GM18909 (cell line): ENCODE measurements around the gene DPAGT1.
"Not testable (repeated sequence)": the region's sequence is repeated elsewhere in the genome, so short reads cannot be mapped to it uniquely, and the experiment has no call there.

Experiments
- ATAC-seq: cut with Tn5 transposase; IDR thresholded peaks from one replicate; pipeline ENCODE4 v1.9.1; 2021; ENCODE audit warnings: mild to moderate bottlenecking; ENCODE audit not compliant: unreplicated experiment, poor library complexity

The DPAGT1 gene

GRCh38 chr11:119101759-119102423 lies at the start of gene DPAGT1:
DPAGT1 (minus strand) TSS chr11:119101853; CDS start chr11:119101655, 198 bp downstream.
- ATAC-seq, result peak; percentile 79

DNA sequence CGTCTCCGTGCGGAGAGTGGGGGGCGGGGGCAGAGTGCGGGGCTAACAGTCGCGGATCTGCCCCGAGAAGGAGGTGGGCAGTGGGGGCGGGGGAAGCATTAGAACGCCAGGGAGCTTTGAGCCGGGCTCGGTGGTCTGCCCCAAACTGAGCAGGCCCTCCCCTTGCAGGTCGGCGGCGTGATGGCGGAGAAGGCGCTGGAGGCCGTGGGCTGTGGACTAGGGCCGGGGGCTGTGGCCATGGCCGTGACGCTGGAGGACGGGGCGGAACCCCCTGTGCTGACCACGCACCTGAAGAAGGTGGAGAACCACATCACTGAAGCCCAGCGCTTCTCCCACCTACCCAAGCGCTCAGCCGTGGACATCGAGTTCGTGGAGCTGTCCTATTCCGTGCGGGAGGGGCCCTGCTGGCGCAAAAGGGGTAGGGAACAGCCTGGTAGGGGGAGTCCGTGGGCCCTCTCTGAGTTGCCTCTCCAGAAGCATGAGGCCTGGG lies 48.2 kb upstream of the DPAGT1 start:
- no peak for ATAC-seq

- no peak for ATAC-seq
Measured at GRCh38 chr11:119149018-119149785, 47.5 kb upstream of the DPAGT1 start, which contains the start of gene ABCG4. ABCG4 (plus strand) TSS chr11:119149052; CDS start chr11:119149966, 914 bp downstream.

DNA sequence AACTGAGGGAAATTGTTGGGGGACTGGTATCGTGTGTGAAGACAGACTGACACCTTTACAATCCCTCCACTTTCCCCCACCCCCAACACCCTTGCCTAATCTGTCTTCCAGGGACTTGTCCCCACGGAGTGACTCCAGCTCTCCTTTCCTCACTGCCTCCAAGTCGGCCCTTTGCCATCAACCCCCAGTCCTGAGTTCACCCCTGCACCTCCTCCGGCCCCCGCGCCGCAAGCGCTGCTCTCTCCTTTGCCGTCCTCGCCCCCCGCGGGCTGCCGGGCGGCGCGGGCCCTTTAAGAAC lies 47.0 kb upstream of the DPAGT1 start:
- no peak for ATAC-seq

DNA sequence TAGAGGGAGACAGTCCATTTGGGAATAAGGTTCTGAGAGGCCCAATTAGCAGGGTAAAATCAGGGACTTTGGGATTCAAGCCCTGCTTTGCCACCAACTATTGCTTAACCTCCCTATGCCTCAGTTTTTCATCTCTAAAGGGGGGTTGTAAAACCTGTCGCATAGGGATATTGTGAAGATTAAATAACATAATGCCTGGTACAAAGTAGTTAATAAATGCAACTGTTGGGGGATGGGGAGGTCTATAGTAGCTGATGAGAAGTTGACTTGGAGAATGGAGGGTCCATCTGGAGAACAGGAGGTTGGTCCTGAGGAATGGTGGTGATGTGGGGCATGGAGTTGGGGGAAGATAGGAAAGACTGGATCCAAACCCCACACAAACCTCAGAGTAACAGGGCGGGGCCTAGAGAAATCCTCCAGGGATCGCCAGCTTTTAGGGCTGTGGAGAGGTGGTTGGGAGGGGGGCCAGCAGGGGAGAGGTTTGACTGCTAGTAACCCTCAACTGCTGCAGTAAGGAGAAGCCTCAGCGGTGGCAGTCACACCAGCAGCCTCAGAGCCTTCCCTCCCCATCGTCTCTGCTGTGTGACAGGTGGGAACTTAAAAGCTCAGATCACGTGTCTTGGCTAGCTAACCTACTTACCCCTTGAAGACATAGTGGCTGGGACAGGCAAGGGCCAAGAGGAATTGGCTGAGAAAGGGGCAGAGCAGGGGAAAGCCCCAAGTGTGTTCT lies 46.1 kb upstream of the DPAGT1 start:
- no peak for ATAC-seq

DNA sequence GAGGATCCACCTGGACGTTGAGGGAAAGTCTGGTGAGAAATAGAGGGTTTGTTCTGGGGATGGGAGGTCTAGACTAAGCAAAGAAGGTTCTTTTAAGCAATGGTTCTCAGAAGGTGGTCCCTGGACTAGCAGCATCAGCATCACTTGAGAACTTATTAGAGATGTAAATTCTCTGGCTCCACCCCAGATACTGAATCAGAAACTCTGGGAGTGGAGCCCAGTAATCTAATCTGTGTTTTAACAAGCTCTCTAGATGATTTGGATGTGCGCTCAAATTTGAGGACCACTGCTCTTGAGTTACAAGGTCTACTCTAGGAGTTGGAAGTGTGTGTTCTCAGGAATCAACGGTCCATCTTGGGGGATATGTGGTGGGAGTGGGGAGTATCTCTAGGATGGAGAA lies 43.9 kb upstream of the DPAGT1 start:
- no peak for ATAC-seq

DNA sequence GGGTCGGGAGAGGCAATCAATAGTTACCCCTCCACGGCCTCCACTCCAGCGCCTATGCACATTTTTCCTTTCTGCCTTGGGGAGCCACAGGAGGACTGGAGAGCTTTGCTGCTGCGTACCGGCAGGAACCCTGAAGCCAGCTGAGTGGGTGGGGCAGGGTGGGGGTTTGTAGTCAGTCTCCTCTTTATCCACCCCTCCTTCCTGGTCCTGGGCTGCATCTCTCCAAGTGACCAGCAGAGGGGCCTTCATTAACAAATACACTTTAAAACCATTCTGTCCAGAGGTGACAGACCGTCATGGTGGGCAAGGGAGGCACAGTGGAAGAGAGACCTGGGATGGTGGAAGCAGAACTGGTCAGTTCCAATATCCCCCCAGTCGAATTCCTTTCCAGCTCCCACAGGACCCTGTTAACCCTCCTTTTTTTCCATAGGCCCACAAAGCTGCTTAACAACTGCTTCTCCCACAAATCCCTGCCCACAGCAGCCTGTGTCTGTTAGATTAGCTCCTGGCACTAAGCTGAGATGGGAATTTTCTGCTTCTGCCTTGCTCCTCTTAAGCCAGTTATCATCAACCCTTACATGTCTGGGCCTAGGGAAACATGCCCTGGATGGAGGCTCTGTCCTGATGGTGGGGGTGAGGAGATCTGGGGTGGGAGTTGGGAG lies 43.3 kb upstream of the DPAGT1 start:
- peak; percentile 64 for ATAC-seq

DNA sequence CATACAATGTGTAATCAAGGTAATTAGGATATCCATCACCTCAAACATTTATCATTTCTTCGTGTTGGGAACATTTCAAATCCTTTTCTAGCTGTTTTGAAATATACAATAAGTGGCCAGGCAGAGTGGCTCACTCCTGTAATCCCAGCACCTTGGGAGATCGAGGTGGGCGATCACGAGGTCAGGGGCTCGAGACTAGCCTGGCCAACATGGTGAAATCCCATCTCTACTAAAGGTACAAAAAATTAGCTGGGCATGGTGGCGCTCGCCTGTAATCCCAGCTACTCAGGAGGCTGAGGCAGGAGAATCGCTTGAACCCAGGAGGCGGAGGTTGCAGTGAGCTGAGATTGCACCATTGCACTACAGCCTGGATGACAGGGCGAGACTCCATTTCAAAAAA lies 37.6 kb upstream of the DPAGT1 start:
- not testable (repeated sequence) for ATAC-seq

GRCh38 chr11:119134389-119134978 lies 32.8 kb upstream of the DPAGT1 start:
- no peak for ATAC-seq

DNA sequence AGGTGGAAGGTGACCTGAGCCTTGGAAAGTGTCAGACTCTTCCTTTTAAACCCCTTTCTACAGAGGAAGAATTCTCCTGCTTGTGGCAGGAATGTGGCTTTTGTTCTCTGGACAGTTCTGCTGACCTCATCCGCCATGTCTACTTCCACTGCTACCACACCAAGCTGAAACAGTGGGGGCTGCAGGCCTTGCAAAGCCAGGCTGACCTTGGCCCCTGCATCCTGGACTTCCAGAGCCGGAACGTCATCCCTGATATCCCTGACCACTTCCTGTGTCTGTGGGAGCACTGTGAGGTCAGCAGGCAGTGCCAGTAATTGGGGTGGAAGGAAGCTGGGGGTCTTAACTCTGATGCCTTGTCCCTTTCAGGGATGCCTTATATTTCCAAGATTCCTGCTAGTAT lies 29.0 kb upstream of the DPAGT1 start:
- no peak for ATAC-seq

DNA sequence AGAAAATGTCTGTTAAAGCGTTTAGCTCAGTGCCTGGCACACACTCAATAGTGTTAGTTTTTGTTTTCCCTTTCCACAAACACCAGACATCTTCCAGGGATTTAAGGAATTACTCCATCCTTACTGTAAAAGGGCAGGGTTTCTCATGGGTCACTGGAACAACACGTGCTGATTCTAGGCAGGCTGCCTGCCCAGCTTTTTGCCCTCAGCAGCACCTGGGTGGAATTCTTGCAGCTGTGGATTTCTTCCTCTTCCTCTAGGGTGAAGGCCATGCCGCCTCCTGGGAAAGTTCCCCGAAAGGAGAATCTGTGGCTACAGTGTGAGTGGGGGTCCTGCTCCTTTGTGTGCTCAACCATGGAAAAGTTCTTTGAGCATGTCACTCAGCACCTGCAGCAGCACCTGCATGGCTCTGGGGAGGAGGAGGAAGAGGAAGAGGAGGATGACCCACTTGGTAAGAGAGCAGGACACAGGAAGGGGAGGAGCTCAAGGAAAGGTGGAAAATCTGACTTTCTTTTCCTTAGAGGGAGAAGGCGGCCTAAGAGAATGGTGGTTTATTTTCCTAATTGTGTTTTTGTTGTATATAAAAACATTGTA lies 25.1 kb upstream of the DPAGT1 start:
- no peak for ATAC-seq

- ATAC-seq, result no peak
Measured at GRCh38 chr11:119125821-119126220, 24.2 kb upstream of the DPAGT1 start.

- ATAC-seq, result no peak
Measured at GRCh38 chr11:119121811-119122124, 20.1 kb upstream of the DPAGT1 start.

- ATAC-seq, result peak; percentile 97
Measured at GRCh38 chr11:119121008-119121810, 19.6 kb upstream of the DPAGT1 start, which contains the start of gene HINFP. HINFP (plus strand) TSS chr11:119121580; CDS start chr11:119126945, 5,365 bp downstream.

DNA sequence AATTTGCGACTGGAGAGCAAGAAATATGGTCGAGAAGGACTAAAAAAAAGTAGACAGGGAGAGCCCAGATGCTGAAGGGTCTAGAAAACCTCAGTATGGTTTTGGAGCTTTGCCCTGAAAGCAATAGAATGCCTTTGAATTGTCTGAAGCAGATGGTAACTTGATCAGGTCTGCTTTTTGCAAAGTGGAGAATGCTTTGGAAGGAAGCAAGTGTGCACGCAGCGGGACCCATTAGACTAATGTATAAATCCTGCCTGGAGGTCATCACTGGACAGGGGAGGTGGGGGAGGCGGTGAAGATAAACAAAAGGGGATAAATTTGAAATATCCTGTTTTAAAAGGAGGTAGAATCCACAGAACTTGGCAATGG lies 19.0 kb upstream of the DPAGT1 start:
- no peak for ATAC-seq

DNA sequence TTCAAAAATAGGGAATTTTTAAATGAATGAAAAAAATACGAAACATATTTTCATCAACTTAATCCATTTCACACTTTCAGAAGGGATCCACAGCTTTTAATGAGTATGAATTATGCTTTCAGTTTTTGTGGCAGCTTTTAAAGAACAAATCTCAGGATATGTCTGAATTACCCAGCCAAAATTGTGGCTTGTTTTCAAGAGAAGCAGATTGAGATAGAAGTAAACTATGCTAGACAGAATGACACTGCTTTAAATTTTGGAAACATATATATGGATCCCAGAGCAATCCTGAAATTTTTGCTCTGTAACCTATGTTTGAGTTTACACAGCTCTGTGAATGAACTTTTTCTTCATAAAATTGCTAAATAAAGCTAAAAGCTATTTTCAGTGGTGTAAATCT lies 17.3 kb upstream of the DPAGT1 start:
- no peak for ATAC-seq

GRCh38 chr11:119118227-119118626 lies 16.6 kb upstream of the DPAGT1 start:
- no peak for ATAC-seq

DNA sequence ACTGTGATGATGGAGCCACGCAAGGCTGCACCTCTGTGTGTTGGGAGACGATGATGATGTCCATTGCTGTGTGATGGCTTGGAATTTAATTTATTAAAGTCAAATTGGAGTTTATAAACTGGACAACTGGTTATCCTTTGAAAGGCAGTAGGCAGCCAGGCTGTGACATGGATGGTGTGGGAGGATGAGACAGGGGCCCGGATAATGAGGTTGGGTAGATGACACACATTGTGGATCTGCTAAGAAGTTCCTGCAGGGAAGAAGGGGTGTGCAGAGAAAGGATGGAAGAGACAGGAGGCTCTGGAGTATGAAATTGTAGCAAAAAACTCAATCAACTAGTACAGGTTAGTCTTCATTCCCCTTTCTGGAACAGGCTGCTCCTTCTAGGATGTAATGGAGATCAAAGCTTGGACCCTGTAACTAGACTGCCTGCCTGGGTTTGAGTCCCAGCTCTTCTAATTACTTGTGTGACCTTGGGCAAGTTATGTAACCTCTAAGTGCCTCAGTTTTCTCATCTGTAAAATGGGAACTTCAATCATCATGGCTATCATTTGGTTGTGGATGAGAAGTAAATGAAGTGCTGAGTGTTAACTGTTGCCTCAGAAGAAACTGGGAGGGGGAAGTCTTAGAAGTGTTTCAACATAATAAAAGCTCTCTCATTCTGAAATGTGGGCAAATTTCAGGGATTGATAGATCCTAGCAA lies 15.5 kb upstream of the DPAGT1 start:
- no peak for ATAC-seq

DNA sequence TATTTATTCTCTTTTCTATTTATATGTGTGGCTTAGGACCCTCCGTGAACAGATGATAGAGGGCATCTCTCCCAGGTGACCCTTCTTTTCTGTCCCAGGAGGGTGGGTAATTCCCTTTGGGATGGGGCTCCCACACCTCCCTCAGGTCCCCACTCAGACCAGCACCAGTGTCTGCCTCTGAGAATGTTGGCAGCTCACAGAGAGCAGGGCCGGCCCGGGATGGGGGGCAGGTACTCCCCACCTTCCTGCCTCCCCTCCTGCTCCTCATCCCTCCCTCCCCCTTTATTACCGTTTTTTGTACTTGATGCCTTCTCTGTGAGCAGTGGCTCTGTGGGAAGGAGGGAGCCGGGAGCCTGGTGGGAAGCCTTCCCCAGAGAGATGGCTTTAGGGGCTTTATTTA lies 14.9 kb upstream of the DPAGT1 start:
- ATAC-seq, result no peak
